DMS 273 treated with DMSO at 0.1 percent for 48 hours (cell line): Measurements from ENCODE around the gene CFAP70.

Experiments
- DNase-seq: peaks from one replicate; lab custom pipeline; 2025; lab: John Stamatoyannopoulos, UW

Gene CFAP70

DNA sequence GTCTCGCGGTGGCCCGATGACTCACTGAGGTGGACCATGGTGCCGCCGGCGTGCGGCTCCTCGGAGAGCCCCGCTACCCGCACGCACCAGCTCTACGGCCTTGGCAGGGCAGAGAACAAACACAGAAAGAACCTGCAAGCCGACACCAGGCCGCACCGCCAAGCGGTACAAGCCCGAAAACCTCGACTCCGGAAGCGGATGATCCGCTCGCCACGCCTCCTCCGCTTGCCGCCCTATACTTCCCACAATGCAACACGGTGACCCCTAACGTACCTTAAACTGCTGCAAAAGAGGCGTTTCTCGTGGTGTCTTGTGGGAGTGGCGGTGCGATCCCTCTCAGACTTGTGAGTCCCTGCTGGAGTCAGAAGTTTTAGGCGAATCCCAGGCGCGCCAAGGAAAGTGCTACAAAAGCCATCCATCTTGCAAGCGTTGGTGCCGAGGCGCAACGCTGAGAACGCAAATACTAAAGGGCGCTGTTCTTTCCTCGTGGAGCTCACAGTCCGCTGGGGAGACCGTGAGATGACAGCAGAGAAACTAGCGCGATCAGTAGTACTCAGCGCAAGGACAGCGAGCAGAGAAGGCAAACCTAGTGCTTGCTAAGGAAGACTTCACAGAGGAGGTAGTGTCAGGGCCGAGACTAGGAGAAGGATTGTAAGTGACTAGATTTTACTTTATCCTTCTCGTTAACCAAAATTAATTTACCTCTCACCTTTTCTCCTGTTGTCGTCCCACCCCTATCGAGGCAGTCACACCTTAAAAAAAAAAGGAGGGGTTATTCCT, 106.0 kb downstream of the CFAP70 start, which contains the start of gene MRPS16:
Gene MRPS16, minus strand, starts transcription at position 200 of the 780 bp plus-strand sequence. Its CDS starts 162 bp downstream, at position 38.
- DNase-seq = peak; percentile 89

DNA sequence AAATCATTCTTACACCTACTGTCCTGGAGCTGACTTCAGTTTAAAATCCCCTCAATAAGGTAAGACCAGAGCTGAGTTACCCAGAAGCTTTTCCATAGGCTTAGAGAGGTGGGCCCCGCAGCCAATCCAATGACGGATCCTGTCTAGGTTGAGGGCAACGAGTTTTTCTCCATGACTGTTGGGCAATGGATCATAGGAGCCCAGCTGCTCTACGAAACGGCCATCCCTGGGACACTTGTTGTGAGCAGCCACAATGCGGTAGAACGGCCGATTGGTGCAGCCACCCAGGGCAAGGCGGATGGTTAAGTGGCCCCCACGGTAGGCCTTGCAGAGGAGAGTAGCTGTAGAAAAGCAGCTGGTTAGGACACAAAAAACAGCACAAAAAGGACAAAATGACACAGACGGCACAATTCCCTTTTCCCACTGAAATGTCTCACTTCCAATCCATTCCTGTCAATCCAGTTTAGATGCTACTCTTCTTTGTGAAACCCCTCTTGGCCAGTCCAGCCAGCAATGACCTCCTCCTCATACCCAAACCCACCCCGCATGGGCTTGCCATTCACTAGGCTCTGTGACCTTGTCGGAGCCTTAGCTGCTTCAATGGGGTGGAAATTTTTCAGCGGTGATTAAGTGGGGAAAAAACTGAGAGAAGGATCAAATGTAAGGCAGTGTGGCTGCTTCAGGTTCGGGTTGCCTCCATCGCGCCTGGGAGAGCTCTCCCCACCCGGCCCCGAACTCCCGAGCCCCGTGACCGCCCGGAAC, 106.8 kb downstream of the CFAP70 start:
- DNase-seq = no peak

DNA sequence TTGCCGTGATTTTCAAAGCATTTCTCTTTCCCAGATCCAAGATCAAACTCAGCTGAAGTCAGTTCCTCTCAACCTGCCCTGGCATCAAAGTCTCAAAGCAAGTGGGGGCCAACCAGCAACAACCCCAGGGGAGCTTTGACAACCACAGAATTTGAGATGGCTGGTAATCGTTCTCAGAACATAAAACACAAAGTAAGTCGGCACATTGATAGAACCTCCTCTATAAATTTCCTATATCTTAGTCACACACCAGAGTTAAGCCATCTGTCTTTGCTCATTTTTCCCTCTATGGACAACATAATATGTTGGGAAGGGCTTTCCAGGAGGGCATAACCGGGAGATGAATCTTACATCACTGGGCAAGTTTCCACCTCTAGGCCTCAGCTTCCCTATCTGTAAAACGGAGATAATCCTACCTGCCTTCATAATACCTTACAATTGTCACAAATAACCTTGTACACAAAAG, 110.4 kb downstream of the CFAP70 start:
- DNase-seq = no peak

DNA sequence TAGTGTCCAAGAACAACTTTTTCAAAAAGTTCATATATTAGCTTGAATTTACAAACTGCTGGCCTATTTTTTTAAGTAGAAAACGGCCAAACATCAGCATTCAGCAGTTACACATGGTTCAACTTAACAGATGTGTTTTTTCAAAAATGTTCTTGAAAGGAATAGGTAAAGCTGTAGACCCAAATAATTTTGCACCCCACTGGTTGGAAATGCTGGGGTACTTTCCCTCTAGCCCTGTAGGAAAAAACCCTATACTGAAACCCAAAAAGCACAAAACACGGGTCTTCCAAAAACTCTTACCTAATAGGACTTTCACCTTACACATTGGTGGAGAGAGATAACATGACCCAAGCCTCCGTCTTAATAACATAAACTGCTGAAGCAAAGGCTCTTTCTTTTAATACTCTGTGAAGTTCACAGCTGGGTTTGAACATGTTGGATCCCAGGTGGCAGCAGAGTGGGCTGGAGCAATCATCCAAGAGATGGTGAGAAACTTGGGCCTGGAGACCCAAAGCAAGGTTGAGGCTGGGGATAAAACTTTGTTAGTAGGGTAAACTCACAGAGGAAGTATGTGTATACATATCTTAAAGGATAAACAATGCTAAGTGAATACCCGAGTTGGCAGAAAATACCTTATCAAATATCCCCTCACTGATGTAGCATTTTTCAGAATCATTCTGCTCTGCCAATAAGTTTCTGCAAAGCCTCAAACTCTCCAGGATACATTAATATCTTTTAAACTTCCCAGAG, 111.0 kb downstream of the CFAP70 start:
- peak; percentile 22 for DNase-seq

DNA sequence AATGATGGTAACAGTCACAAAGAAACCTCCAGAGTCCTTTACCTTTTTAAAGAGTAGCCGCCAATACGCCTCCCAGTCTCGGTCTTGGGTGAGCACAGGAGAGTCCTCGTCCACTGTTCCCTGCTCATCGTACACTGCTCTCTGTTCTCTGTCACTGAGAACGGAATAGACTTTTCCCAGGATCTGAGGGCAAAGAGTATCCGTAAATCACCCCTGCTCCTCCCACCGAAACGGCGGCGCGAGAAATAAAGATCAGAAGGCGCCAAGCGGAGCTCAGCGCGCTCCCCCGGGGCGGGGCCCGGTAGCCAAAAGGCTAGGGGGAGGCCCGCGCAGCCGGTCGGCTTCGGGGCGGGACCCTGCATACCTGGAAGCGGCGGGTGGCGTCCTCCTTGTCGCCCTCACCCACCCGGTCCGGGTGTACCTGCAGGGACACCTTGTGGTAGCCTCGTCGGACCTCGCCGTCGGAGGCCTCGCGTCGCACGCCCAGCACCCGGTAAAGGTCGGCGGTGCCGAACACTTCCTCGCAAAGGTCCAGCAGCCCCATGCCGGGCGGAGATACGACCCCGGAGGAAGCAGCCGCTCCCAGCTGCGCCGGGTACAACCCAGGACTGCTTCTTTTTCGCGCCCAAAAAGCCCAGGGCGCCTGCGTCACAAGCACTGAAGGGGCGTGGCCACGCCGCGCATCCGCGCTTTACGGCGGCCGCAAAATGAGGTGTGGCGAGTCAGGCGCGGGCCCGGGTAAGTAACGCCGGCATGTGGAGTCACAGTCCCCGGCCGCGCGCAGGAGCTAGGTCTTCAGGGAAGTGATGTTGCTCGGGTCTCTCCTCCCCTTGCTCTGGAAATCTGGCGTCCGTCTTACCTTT, 111.8 kb downstream of the CFAP70 start, which contains the start of gene DNAJC9:
Gene DNAJC9, minus strand, starts transcription at position 610 of the 863 bp plus-strand sequence. Its CDS starts 66 bp downstream, at position 544.
- peak; percentile 78 for DNase-seq

DNA sequence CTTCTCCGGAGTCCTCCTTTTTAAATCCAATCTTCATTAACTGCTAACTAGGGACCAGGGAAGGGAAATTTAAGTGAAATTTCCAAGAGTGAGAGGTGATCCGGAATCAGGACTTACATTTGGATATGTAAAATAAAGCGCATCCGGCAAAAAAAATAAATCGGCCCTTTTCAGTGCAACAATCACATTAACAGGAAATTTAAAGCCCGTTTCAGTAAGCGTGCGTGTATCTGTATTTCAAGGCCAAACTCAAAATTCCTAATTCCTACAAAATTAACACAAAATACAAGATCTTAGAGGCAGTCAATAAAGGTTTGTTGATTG, 112.4 kb downstream of the CFAP70 start:
- no peak for DNase-seq

DNA sequence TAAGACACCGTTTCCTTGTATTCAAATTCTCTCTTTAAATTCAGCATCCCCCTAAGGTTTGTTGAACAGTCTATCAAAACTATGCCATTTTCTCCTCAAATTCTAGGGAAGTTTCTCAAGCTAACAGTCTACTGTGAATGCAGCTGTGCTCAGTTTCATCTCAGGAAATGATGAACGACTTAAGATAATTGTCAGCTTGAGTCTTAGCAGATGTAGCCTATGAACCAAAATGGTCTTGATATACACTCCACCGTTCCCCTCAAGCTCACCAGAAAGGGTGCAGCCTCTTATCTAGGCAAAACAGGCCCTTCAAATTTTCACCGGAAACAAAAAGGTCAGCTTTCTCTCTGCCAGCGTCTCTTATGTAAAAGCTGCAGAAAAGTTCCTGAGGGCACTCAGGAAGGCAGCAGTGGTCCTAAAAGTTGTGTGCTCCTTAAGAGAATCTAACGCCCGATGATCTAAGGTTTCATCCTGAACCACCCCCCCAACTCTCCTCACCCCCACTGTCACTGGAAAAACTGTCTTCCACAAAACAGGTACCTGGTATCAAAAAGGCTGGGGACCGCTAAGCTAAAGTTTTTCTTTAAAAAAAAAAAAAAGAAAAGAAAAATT, 113.7 kb downstream of the CFAP70 start:
- DNase-seq = no peak

DNA sequence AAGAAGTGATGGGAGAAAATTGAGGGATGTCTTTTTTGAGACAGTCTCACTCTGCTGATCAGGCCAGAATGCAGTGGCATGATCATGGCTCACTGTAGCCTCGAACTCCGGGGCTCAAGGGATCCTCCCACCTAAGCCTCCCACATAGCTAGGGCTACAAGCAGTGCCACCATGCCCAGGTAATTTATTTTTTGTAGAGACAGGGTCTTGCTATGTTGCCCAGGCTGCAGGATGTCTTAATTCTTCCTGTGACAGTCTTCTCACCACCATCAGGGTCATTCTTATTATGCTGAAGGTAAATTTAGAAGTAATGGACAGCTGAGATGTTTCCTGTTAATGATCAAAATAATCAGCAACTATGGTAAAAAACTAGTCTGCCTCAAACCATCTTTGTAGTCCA, 118.8 kb downstream of the CFAP70 start:
- DNase-seq = no peak

DNA sequence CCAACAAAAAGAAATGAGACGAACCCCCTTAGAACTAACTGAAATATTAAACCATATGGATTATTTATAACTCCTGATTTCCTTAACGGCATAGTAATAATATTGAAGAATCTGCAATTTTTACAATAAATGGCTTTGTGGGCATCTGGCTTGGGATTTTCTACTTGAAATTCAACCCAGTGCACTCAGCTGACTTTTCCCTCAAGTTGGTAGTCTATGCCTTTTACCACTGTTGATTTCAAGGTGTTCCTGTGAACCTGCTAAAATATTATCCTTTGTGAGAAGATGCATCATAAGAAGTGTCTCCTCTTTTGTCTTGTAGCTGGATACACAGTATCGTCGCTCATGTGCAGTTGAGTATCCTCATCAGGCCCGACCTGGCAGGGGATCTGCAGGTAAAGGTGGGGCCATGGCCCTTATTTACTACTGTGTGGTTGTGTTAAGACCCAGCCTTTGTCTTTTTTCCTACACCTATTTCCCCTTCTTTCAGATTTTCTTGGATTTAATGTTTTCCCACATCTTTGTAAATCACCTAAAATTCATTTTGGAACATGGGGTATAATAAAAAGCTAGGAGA, 119.6 kb downstream of the CFAP70 start:
- no peak for DNase-seq

DNA sequence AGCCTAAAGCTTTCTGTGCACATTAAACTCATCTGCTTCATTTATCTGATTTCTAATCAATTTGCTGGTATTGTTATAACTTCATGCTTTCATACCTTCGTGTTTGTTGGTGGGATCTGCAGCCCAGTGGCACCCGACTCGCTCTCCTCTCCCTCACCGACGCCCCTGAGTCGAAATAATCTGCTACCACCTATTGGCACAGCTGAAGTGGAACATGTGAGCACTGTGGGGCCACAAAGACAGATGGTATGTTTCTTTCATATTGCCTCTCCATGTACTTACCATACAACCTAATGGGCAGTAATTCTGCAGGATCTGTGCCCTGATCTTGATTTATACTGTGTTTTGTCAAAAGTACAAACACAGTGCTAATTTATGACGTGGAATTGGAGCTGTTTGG, 124.0 kb downstream of the CFAP70 start:
- DNase-seq = no peak

DNA sequence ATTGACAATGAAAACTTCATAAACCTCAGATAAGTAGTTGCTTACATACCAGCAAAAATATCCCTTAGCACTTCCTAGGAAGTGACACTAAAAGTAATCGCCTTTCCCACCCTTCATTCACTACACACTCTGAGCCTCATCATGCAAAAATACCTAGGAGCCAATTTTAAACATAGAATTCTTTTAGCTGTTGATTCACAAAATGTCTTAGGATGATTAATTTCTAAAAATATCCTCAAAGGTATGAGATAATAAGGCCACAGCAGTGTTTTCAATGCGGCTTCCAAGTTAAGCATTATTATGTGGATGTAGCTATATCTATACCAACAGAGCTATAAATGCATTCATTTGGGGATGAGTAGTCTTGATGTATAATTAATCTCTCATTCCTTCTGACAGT, 124.8 kb downstream of the CFAP70 start:
- no peak for DNase-seq

DNA sequence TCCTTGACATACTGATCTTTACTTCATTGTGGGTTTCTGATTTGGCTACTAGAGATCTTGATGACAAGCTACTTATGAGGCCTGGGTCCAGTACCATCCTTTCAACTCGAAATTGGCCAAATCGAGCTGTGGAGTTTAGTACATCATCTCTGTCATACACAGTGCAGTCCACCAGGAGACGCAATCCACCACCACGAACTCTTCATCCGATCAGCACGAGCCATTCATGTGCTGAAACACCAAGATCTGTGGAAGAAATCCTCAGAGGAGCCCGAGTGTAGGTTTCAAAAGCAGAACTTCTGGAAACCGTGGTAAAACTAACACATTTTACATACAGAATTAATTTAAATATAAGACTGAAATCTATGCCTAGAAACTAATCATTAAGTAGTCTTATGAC, 125.8 kb downstream of the CFAP70 start:
- DNase-seq = no peak

DNA sequence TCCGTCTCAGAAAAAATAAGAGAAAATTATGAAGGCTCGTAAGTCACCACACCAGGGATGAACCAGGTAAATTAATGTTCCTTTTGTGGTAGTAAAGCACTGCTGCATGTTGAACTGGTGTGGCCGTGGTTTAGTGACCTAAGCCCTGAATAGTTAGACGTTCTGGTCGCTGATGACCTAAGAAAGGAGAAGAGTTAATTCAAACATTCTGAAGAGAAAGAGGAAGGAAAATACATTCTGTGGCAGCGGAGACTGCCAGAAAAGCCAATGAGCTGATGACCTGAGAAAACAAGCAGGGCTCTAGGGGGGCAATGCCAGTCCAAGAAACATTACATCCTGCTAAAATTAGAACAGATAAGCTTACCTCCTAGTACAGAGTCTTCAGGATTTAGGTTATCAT, 129.1 kb downstream of the CFAP70 start:
- DNase-seq = no peak

DNA sequence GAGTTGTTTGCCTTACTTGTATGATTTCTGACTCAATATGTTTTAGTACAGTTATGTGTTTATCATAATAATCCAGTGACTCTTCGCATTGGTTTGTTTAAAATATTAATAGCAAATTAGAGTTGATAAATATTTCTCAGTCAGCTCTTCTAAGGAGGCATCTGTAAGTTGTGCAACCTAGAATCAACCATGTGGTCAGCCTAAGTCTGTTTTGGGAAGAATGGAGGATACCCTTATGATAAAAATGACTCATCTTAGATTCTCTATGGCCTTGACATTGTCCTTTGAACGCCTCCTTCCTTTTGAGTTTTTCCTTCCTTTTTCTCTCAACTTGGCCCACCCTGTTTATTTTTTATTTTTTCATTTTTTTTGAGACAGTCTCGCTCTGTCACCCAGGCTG, 130.4 kb downstream of the CFAP70 start:
- DNase-seq = no peak

DNA sequence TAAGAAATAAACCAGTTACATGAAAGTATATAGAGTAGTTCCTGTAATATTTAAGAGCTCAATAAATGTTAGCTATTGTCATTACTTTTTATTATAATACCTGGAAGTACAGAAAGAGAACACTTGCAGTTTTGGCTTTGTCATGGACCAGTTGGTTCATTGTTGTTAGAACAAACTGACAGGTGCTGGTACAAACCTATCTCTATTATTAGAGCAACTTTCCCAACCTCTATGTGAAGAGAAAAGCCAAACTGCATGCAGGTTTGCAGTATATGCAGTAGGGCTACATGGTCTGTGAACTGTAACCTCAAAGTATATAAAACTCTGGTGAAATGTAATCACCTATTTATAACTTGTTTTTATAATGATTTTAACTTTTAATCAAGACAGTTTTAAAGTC, 132.0 kb downstream of the CFAP70 start:
- DNase-seq = no peak

DNA sequence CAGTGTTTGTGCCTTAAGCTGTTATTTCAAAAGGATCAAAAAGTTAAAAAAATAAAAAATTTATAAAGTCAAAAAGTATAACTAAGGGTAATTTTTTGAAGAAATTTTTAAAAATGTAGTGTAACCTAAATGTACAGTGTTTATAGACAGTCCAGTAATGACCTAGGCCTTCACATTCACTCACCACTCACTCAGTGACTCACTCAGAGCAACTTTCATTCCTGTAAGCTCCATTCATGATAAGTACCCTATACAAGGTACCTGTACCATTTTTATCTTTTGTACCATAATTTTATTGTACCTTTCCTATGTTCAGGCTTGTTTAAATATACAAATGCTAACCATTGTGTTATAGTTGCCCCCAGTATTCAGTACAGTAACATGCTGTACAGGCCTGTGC, 133.1 kb downstream of the CFAP70 start:
- no peak for DNase-seq

DNA sequence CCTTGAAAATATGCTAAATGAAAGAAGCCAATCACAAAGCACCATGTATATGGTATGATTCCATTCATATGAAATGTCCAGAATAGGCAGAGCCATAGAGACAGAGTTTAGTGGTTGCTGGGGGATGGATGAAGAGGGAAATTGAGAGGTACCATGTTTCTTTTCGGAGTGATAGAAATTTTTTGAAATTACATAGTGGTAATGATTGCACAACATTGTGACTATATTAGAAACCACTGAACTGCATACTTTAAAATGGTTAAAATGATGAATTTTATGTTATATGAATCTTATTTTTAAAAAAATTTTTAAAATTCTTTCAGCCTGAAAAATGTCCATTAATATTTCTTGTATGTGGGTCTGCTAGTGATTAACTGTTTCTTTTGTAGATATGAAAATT, 137.7 kb downstream of the CFAP70 start:
- DNase-seq = no peak

DNA sequence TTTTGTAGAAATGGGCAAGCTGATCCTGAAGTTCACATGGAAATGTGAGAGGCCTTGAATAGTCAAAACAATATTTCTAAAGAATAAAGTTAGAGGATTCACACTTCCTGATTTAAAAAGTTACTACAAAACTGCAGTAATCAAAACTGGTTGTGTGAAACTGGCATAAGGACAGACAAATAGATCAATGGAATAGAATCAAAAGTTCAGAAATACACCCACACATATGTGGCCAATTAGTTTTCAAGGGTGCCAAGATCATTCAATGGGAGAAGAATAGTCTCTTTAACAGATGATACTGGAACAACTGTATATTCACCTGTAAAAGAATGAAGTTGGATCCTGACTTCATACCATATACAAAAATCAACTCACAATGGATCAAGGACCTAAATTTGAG, 139.3 kb downstream of the CFAP70 start:
- DNase-seq = no peak

DNA sequence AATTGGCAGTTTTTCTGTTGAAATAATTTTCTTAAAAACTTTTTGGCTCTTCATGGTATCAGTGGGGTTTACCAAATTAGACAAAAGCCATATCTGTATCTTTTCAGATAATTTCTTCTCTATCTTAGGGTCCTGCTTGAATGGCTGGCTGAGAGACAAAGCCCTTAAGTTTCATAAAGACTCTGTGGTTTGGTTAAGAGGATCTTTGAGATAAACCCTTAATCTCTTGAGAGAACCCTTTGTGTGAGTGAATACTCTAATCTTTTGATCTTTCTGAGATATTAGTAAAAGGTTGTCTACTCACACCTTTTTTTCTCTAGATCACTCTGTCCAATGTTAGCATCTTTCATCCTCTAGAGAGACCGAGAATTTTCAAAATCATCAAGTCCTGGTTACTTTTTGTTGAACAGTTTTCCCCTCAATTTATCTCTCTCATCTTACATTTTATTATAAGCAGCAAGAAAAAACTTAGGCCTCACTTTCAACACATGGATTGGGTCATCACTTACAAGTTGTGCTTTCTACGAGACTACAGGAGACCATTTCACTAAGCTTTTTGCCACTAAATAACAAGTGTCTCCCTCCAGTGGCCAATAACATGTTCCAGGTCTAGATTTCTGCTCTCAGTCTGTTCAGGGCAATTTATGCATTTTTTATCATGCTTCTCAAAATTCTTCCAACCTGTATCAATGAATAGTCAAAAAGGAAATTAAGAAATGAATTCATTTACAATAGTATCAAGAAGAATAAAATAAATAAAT, 140.1 kb downstream of the CFAP70 start:
- no peak for DNase-seq

DNA sequence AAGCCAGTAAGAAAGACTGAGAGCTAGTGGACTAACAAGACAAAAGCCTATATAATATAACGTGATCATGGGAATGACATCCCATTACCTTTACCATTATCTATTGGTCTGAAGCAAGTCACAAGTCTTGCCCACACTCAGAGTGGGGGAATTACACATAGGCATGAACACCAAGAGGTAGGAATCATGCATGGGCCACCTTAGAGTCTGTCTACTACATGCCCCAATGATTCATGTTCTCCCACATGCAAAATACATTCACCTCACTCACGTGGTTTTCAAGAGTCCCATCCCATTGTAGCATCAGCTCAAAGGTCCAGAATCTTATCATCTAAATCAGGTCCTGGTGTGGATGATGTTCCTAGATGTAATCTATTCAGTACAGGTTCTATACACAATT, 141.0 kb downstream of the CFAP70 start:
- DNase-seq = no peak
